IMR-90 (cell line): ENCODE data around the gene GPC5. TPM values are rescaled to one million over a fixed set of nuclear protein-coding genes. Genes with fewer than 3 reads are reported as not detected.

ENCODE experiments used
- ATAC-seq: fragments of 200-7000 bp; cut with Tn5 transposase; 2 replicates; pipeline ENCODE4 v1.9.1; 2020; ENCODE audit warnings: low read depth, mild to moderate bottlenecking, moderate library complexity
- BruUV-seq: library from RNA; stranded (reverse); fragments of 400-500 nt; replicated peaks from 2 replicates; lab custom pipeline; 2021; lab: Mats Ljungman, UMichigan
- CTCF ChIA-PET: fragments of 300-600 bp; formaldehyde crosslinking; extraction: SDS; loops from one replicate; lab custom pipeline; 2021; ENCODE audit warnings: antibody characterized with exemption; lab: Yijun Ruan, JAX
- POLR2A ChIA-PET: fragments of 300-600 bp; sonication (Branson Sonifier 250); formaldehyde crosslinking; loops from one replicate; lab custom pipeline; 2022; ENCODE audit warnings: antibody characterized with exemption; ENCODE audit not compliant: unreplicated experiment; lab: Charles Lee
- DNase-seq: peaks from one replicate; pipeline ENCODE4 v3.0.0; 2013
- H2AFZ ChIP-seq: replicated peaks from 2 replicates; pipeline ENCODE3; 2013; ENCODE audit warnings: low read length, mild to moderate bottlenecking; ENCODE audit not compliant: poor library complexity
- H2AK5ac ChIP-seq: 2 replicates; pipeline ENCODE4 v1.6.1; 2013; ENCODE audit warnings: low read depth, low read length, inconsistent platforms
- H2AK9ac ChIP-seq: replicated peaks from 2 replicates; pipeline ENCODE3; 2013; ENCODE audit warnings: mild to moderate bottlenecking, low read depth, low read length, moderate library complexity; ENCODE audit not compliant: poor library complexity
- H2BK120ac ChIP-seq: 2 replicates; pipeline ENCODE4 v1.6.1; 2013; ENCODE audit warnings: low read depth, low read length, inconsistent platforms
- H2BK15ac ChIP-seq: 3 replicates; pipeline ENCODE4 v1.6.1; 2013; ENCODE audit warnings: low read depth, low read length, inconsistent platforms
- H2BK20ac ChIP-seq: 2 replicates; pipeline ENCODE4 v1.6.1; 2013; ENCODE audit warnings: low read depth, mild to moderate bottlenecking, inconsistent platforms, low read length, moderate library complexity
- H2BK5ac ChIP-seq: 2 replicates; pipeline ENCODE4 v1.6.1; 2013; ENCODE audit warnings: mild to moderate bottlenecking, low read depth, low read length, inconsistent platforms; ENCODE audit not compliant: poor library complexity, severe bottlenecking
- H3K14ac ChIP-seq: replicated peaks from 2 replicates; pipeline ENCODE4 v1.6.1; 2013; ENCODE audit warnings: low read depth, low read length, inconsistent platforms
- H3K18ac ChIP-seq: 2 replicates; pipeline ENCODE4 v1.6.1; 2013; ENCODE audit warnings: low read depth, low read length, control low read depth
- H3K23ac ChIP-seq: 2 replicates; pipeline ENCODE4 v1.6.1; 2013; ENCODE audit warnings: low read depth, low read length, inconsistent platforms
- H3K27ac ChIP-seq: 2 replicates; pipeline ENCODE4 v1.5.1; 2013; ENCODE audit warnings: mild to moderate bottlenecking, control low read depth, low read length; ENCODE audit not compliant: insufficient read depth
- H3K27me3 ChIP-seq: 2 replicates; pipeline ENCODE4 v1.6.1; 2013; ENCODE audit warnings: low read length; ENCODE audit not compliant: control insufficient read depth, insufficient read depth
- H3K36me3 ChIP-seq: 2 replicates; pipeline ENCODE4 v1.6.1; 2013; ENCODE audit warnings: low read length, mixed read lengths; ENCODE audit not compliant: control insufficient read depth, insufficient read depth
- H3K4ac ChIP-seq: 2 replicates; pipeline ENCODE4 v1.6.1; 2013; ENCODE audit warnings: low read depth, low read length, inconsistent platforms
- H3K4me1 ChIP-seq: 2 replicates; pipeline ENCODE4 v1.6.1; 2013; ENCODE audit warnings: low read length, mixed read lengths; ENCODE audit not compliant: control insufficient read depth, insufficient read depth
- H3K4me2 ChIP-seq: 2 replicates; pipeline ENCODE4 v1.6.1; 2013; ENCODE audit warnings: low read depth, mild to moderate bottlenecking, control low read depth, low read length, moderate library complexity
- H3K4me3 ChIP-seq: 2 replicates; pipeline ENCODE4 v1.5.1; 2013; ENCODE audit warnings: low read depth, mild to moderate bottlenecking, control low read depth, low read length, moderate library complexity; ENCODE audit not compliant: insufficient read depth
- H3K56ac ChIP-seq: 2 replicates; pipeline ENCODE4 v1.6.1; 2013; ENCODE audit warnings: low read length, inconsistent platforms; ENCODE audit not compliant: insufficient read depth; ENCODE audit errors: extremely low read depth
- H3K79me1 ChIP-seq, 2 experiments: 2 replicates each; pipeline ENCODE4 v1.6.1; 2013; ENCODE audit warnings: low read length in 2 of 2, inconsistent platforms in 1 of 2, low read depth in 1 of 2
- H3K9ac ChIP-seq: 2 replicates; pipeline ENCODE4 v1.6.1; 2013; ENCODE audit warnings: low read depth, low read length, control low read depth
- H3K9me1 ChIP-seq: 2 replicates; pipeline ENCODE4 v1.6.1; 2013; ENCODE audit warnings: low read length, inconsistent platforms; ENCODE audit not compliant: insufficient read depth
- H3K9me3 ChIP-seq: 2 replicates; pipeline ENCODE4 v1.6.1; 2013; ENCODE audit warnings: low read length; ENCODE audit not compliant: control insufficient read depth, insufficient read depth
- H4K20me1 ChIP-seq: 2 replicates; pipeline ENCODE4 v1.6.1; 2013; ENCODE audit warnings: low read length, inconsistent platforms; ENCODE audit not compliant: insufficient read depth
- H4K5ac ChIP-seq: 2 replicates; pipeline ENCODE4 v1.6.1; 2013; ENCODE audit warnings: mild to moderate bottlenecking, low read depth, low read length, control low read depth
- H4K8ac ChIP-seq, 2 experiments: 2 replicates each; pipeline ENCODE4 v1.6.1; 2013; ENCODE audit warnings: low read depth in 2 of 2, low read length in 2 of 2, control low read depth in 1 of 2, inconsistent platforms in 1 of 2
- H4K91ac ChIP-seq: 2 replicates; pipeline ENCODE4 v1.6.1; 2013; ENCODE audit warnings: low read depth, low read length, inconsistent platforms; ENCODE audit not compliant: insufficient read depth
- BHLHE40 ChIP-seq: fragments of 150-350 bp; IDR thresholded peaks from 2 replicates; pipeline ENCODE4 v1.6.1; 2016; ENCODE audit warnings: mild to moderate bottlenecking, low read depth, low read length
- CEBPB ChIP-seq: IDR thresholded peaks from 2 replicates; pipeline ENCODE4 v1.6.1; 2012; ENCODE audit warnings: low read depth, low read length, improper control_type of control experiment
- CHD1 ChIP-seq: IDR thresholded peaks from 2 replicates; pipeline ENCODE4 v1.6.1; 2012; ENCODE audit warnings: low read depth, low read length, improper control_type of control experiment
- CTCF ChIP-seq: conservative IDR thresholded peaks from 2 replicates; pipeline ENCODE4 v1.5.1; 2012; ENCODE audit warnings: mild to moderate bottlenecking, low read depth, low read length, improper control_type of control experiment
- FOS ChIP-seq: fragments of 150-350 bp; IDR thresholded peaks from 2 replicates; pipeline ENCODE4 v1.6.1; 2016; ENCODE audit warnings: low read depth, low read length
- MAFK ChIP-seq: IDR thresholded peaks from 2 replicates; pipeline ENCODE4 v1.6.1; 2012; ENCODE audit warnings: low read depth, low read length, improper control_type of control experiment
- MAZ ChIP-seq: IDR thresholded peaks from 2 replicates; pipeline ENCODE4 v1.6.1; 2012; ENCODE audit warnings: low read depth, mild to moderate bottlenecking, low read length, improper control_type of control experiment, moderate library complexity, borderline replicate concordance
- MXI1 ChIP-seq: IDR thresholded peaks from 2 replicates; pipeline ENCODE4 v1.6.1; 2012; ENCODE audit warnings: low read depth, mild to moderate bottlenecking, low read length, moderate library complexity, borderline replicate concordance
- NFE2L2 ChIP-seq: fragments of 150-350 bp; IDR thresholded peaks from 2 replicates; pipeline ENCODE4 v1.6.1; 2016; ENCODE audit warnings: low read depth, mild to moderate bottlenecking, low read length
- POLR2A ChIP-seq: IDR thresholded peaks from 2 replicates; pipeline ENCODE4 v1.6.1; 2012; ENCODE audit warnings: mild to moderate bottlenecking, low read depth, low read length
- RAD21 ChIP-seq: IDR thresholded peaks from 2 replicates; pipeline ENCODE4 v1.6.1; 2012; ENCODE audit warnings: low read length, improper control_type of control experiment
- RCOR1 ChIP-seq: IDR thresholded peaks from 2 replicates; pipeline ENCODE4 v1.6.1; 2012; ENCODE audit warnings: mild to moderate bottlenecking, low read length, improper control_type of control experiment; ENCODE audit not compliant: insufficient replicate concordance
- RFX5 ChIP-seq: IDR thresholded peaks from 2 replicates; pipeline ENCODE4 v1.8.0; 2012; ENCODE audit warnings: low read depth, mild to moderate bottlenecking, low read length, moderate library complexity
- SMC3 ChIP-seq: fragments of 150-350 bp; IDR thresholded peaks from 2 replicates; pipeline ENCODE4 v1.6.1; 2016; ENCODE audit warnings: low read depth, mild to moderate bottlenecking, antibody characterized with exemption, low read length, moderate library complexity
- WGBS, 2 experiments: methylation state at CpG; one replicate each; pipeline versions ENCODE4 v1.1.5 to v1.1.7; 2013; ENCODE audit warnings: missing lambda C conversion rate in 2 of 2; ENCODE audit not compliant: insufficient read length in 1 of 2; ENCODE audit errors: extremely low coverage in 2 of 2; 5-methylcytosine and 5-hydroxymethylcytosine counted together
- dilution Hi-C: fragments of 300-500 bp; cut with HindIII; formaldehyde crosslinking; loops from one replicate; pipeline ENCODE4 v1.14.3; 2018; ENCODE audit warnings: low sequenced_read_pairs; ENCODE audit not compliant: unreplicated experiment
- in situ Hi-C: fragments of 300-500 bp; cut with MboI; formaldehyde crosslinking; loops from 3 replicates; pipeline ENCODE4 v1.14.3; 2019; ENCODE audit warnings: low sequenced_read_pairs, inconsistent platforms, mixed read lengths
- intact Hi-C: fragments of 100-400 bp; cut with micrococcal nuclease; formaldehyde crosslinking; loops from 2 replicates; pipeline ENCODE4 v1.10.0; 2022
- polyA plus RNA-seq, 3 experiments: library from polyadenylated mRNA; depleted of rRNA; stranded (reverse); fragments of >200 nt; gene quantifications; 2 replicates each; pipeline ENCODE4 v1.2.3, GENCODE V29; 2012; ENCODE audit warnings: low replicate concordance in 1 of 3
- total RNA-seq: library from RNA; depleted of rRNA; stranded (reverse); fragments of >200 nt; gene quantifications from 2 replicates; pipeline ENCODE4 v1.2.3, GENCODE V29; 2012
- TF ChIP-seq, protein P1 (sequence below): fragments of 150-350 bp; IDR thresholded peaks from 2 replicates; pipeline ENCODE4 v1.6.1; 2017; ENCODE audit warnings: mild to moderate bottlenecking, antibody characterized with exemption, low read length, low read depth
- TF ChIP-seq, protein P2 (sequence below): fragments of 150-350 bp; IDR thresholded peaks from 2 replicates; pipeline ENCODE4 v1.6.1; 2016; ENCODE audit warnings: low read depth, mild to moderate bottlenecking, low read length, moderate library complexity, borderline replicate concordance

GPC5 gene
- total and polyA plus RNA-seq, 2 of the 4 experiments (the other 2 are of a cell fraction) = 0.94 to 1.8 TPM

GRCh38 chr13:92538164-92538563 is 1139.7 kb downstream of the GPC5 start:
- ATAC-seq = no peak
- Histone ChIP-seq H3K9me3 (no peaks in the 10 kb centered on the region), H4K20me1 (no peaks in the 10 kb centered on the region), H3K4me2 (no peak overlapping the region), H3K27ac (no peak overlapping the region), H2AK9ac (no peak overlapping the region), H3K36me3 (no peaks in the 10 kb centered on the region), H2BK15ac (no peak overlapping the region), H3K4me3 (no peak overlapping the region), H3K27me3 (no peaks in the 10 kb centered on the region), H3K79me1 (no peaks in the 10 kb centered on the region), H3K18ac (no peak overlapping the region), H4K8ac (no peak overlapping the region), H4K5ac (no peak overlapping the region), H3K56ac (no peak overlapping the region), H3K9me1 (no peaks in the 10 kb centered on the region), H3K4ac (no peak overlapping the region), H2AFZ (no peak overlapping the region), H2AK5ac (no peak overlapping the region), H3K9ac (no peak overlapping the region), H2BK20ac (no peak overlapping the region), H2BK5ac (no peak overlapping the region), H2BK120ac (no peak overlapping the region), H3K23ac (no peak overlapping the region), H3K14ac (no peak overlapping the region), H4K91ac (no peak overlapping the region), H3K4me1 (no peaks in the 10 kb centered on the region)
- BruUV-seq = no TSS peak
- 88% methylated on average over 2 of the region's 3 CpGs; no CpG with 5 or more reads in 1 of the 2 experiments for WGBS, 2 experiments
- ChIA-PET CTCF (no interaction called here), POLR2A (no interaction called here)
- intact Hi-C loops = no loop called here
- dilution Hi-C loops = no loop called here
- in situ Hi-C loops = loop anchor here (10.0 kb wide), 1 partner anchor 353 kb away; no protein-coding TSS in a partner anchor
- no peak for DNase-seq
- no peak for TF ChIP-seq RFX5
- TF ChIP-seq FOS = no peak
- TF ChIP-seq BHLHE40 = no peak
- TF ChIP-seq CTCF = no peak
- TF ChIP-seq RAD21 = no peak
- TF ChIP-seq RCOR1 = no peak
- TF ChIP-seq NFE2L2 = no peak
- no peak for TF ChIP-seq POLR2A
- TF ChIP-seq MAFK = no peak
- no peak for TF ChIP-seq MAZ
- no peak for TF ChIP-seq MXI1
- TF ChIP-seq, protein P1, sequence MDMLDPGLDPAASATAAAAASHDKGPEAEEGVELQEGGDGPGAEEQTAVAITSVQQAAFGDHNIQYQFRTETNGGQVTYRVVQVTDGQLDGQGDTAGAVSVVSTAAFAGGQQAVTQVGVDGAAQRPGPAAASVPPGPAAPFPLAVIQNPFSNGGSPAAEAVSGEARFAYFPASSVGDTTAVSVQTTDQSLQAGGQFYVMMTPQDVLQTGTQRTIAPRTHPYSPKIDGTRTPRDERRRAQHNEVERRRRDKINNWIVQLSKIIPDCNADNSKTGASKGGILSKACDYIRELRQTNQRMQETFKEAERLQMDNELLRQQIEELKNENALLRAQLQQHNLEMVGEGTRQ = no peak
- no peak for TF ChIP-seq SMC3
- TF ChIP-seq CEBPB = no peak
- TF ChIP-seq, protein P2, sequence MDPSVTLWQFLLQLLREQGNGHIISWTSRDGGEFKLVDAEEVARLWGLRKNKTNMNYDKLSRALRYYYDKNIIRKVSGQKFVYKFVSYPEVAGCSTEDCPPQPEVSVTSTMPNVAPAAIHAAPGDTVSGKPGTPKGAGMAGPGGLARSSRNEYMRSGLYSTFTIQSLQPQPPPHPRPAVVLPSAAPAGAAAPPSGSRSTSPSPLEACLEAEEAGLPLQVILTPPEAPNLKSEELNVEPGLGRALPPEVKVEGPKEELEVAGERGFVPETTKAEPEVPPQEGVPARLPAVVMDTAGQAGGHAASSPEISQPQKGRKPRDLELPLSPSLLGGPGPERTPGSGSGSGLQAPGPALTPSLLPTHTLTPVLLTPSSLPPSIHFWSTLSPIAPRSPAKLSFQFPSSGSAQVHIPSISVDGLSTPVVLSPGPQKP = no peak
- no peak for TF ChIP-seq CHD1
